NAMALWA (cell line): ENCODE data around the gene ANKRD11.

ENCODE experiments used
- DNase-seq: peaks from one replicate; pipeline ENCODE4 v3.0.0-alpha.2; 2015; ENCODE audit warnings: low spot score

The ANKRD11 gene

DNA sequence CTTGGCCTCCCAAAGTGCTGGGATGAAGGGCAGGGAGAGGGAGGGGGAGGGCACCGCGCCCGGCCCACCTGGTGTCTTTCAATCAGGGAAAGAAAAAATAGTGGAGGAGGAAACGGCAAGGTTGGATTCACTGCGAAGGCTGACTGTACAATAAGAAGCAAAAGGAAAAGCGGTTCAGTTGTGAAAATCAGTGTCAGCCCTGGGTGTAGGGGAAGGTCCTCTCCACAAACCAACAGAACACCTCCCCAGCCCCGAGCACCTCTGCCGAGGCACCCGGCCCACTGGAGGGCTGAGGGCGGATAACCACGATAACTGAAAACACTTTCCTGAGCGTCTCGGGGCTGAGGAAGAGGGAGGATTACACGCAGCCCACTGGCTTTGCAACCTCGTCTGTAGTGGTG lies 16.4 kb upstream of the ANKRD11 start:
- DNase-seq = peak; percentile 19

DNA sequence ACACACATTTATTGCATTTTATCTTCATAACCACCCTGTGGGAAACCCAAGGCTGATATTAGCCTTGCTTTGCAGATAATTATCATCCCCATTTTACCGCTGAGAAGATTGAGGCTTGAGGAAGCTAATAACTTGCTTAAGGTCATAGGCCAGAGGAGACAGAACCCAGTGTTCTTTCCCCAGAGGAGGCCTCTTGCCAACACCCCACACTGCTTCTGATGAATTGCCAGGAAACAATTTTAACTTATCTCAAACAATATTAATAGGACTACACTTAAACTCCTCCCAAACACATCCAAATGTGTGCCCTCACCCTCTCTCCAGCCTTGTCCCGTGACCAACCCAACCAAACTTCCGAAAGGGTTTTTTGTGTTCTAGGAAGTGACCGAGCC lies 15.7 kb upstream of the ANKRD11 start:
- no peak for DNase-seq

DNA sequence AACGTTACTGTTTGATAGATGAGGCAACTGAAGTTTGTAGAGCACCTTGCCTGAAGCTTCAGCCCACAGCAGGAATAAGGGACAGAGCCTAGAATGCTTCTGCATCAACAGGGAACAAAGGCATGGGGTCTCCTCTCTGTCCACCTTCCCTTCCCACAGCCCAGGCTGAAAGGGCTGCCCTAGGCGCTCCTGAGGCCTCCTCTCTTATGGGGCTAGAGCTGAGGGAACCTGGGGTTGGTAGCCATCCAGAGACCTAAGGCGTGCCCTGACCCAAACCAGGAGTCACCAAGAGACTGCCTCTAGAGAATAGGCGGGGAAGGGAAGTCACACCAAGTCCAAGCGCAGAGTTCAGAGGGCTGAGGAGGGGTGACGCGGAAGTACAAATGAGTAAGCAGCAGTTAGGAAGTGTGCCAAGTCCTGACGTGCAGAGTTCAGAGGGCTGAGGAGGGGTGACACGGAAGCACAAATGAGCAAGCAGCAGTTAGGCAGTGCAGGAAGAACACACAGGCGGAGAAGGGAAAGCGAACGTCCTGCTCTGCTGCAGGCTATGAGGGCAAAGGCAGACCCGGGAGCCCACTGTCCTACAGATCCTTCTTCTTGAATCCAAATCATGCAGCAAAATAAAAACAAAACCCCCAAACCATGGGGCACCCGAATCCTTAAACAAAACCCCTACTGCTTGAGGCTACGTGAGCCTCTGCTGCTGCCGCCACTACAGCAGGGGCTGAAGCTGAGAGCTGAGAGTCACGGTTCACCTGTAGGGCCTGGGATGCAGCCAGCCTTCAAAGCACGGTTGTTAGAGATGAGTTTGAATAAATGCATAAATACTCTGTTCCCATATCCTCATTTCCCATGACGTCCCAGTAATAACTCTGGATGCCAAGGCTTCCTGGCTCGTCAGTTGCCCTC lies 15.1 kb upstream of the ANKRD11 start:
- peak; percentile 98 for DNase-seq

DNA sequence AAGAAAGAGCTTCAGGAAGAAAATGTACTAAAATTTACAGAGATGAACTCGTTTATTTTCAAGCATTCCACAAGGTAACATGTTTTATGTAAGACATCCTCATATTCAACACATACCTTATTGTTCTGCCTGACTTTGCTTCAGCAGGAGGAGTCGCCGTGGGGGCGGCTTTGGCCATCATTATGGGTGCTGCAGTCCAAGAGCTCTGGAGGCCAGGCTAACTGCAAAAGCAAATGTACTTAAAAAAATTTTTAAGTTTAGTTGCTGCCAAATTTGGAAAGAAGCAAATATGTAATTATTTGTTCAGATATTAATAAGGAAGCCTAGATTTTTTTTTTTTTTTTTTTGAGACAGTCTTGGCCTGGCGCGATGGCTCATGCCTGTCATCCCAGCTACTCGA lies 13.7 kb upstream of the ANKRD11 start:
- no peak for DNase-seq

DNA sequence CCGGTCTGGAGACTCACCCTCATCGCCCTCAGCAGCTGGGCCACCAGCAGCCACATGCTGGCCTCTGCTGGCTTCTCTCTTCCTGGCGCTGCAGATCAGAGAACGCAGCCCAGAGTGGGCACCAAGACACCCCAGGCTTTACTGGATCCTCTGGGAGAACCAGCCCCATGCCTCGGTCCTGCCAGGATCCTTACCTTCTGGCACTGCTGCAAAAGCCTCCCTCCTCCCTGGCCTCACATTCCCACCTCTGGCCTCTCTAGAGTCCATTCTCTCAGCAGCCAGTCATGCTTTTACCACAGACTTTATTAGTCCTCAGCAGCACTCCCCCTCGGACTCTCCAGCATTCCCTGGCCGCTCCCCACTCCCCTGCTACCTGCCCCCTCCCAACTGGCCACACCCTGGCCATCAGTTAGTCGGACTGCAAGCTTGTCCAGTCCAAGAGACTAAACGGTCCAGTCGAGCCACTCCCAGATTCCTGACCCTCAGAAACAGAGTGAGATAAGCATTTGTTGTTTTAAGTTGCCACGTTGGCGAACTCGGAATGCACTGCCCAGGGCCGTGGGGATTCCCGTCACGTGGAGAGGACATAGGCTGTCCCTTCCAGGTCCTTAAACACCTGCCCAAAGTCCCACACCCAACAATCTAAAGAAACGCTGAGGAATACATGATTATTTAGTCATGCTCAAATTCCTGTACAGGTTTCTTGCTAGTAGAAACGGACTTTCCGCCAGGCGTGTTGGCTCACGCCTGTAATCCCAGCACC lies 11.9 kb upstream of the ANKRD11 start:
- DNase-seq = no peak

DNA sequence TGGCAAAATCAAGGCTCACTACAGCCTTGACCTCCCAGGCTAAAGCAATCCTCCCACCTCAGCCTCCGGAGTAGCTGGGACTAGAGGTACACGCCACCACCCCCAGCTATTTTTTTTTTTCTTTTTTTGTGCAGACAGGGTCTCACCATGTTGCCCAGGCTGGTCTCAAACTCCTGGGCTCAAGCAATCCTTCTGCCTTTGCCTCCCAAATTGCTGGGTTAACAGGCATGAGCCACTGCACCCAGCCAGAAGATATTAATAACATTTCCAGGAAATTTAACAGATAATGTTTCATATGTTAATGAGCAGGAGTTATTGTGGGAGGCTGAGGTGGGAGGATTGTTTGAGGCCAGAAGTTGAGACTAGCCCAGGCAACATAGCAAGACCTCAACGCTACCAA lies 9.4 kb upstream of the ANKRD11 start:
- DNase-seq = no peak

DNA sequence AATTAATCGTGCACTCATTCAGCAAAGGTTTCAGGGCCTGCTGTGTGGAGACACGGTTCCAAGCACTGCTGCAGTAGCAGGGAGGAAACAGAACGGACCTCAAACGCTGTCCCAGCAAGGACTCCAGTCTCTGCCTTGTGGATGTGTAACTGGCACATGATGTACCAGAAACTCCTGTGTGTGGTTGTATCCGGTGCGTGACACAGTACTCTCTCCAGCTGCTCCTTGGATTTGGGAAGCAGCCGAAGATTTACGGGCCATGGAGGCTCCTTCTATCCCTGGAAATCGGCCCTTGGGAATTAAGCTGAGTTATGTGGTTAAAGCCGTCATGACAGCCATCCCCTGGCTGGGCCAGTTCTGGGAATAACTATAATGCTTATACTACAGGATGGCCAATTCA lies 8.5 kb upstream of the ANKRD11 start:
- DNase-seq = no peak

DNA sequence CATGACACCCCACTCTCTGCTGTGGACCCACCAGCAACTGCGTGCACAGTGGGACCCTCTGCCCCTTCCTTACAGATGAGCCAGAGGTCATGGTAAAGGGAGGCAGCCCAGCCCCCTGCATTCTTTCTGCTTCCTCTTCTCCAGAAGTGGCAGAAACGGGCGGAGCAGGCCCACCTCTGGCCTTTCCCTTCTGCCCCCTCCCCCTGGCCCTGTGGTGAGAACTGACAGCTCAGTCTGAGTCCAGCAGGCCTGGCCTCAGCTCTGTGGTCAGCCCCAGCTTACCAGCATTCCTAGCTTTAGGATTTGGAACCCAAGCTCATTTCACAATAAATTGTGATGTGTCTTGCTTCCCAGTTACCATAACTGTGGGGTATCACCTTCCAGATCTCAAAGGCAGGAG lies 4.8 kb upstream of the ANKRD11 start:
- no peak for DNase-seq

DNA sequence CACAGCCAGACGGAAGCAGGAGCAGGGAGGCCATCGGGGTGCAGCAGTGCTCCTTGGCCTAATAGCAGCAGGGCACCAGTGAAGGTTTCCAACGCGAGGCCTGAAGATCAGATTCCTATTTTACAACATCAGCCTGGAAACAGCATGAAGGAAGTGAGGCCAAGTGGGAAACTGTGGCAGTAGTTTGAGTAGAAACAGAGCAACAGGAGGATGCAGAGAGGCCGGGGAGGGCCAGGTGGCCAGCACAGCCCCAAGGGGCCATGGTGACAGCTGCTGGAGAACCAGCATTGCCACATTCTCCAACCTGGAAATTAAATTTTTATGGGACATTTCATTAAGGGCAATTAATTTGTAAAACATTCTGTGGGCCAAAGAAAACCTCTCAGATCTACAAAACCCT lies 3.4 kb upstream of the ANKRD11 start:
- no peak for DNase-seq

DNA sequence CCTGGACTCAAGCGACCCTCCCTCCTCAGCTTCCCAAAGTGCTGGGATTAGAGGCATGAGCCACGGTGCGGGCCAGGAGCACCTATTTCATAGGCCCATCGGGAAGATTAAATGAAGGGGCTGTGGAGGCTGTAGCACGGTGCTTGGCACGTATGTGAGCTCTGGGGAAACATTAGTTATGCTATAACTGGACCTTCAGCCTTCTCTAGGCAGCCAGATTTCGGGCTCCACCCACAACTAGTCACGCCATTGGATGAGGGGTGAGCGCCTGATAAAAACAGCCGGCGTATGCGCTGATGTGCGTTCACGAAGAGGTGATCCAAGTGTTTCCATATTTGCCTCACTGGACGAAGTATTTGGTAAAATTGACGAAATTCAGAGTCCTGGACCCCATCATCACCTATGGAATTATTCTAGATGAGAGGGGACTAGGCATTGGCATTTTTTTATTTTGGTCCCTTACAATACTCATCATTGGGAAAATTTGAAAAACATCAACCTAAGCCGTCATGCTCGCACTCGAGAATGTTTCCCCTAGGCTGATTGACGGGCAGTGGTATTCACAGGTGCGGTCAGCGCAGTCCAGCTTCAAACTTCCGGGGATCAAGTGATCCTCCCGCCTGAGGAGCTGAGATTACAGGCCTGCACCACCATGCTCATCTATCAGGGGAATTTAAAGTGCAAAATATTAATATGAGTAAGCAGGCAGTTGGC lies 1.8 kb upstream of the ANKRD11 start:
- no peak for DNase-seq

DNA sequence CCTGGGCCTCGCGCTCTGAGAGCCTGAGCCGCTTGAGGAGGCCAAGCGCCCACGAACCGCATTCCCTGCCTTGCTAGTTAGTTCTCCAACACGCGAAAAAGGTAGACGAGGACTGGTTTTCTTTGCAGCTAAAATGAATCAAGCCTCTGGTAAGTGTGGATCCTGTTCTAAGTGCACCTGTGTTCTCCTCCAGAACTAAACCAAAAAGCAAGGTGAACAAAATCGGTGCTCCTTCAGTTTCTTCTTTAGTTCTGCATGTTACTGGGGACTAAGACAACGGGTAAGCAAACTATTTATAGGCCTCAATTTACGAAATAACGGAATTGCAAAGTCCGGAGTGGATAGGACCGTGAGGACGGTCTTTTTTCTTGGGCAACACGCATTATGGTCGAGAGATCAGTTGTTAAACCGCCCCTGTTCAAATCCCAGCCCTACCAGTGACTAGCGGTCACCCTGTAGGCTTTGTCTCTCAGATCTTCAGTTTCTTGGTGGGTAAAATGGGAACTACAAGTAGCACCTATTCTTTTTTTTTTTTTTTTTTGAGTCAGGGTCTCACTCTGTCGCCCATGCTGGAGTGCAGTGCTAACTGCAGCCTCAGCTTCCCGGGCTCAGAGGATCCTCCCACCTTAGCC lies 993 bp upstream of the ANKRD11 start:
- peak; percentile 83 for DNase-seq

DNA sequence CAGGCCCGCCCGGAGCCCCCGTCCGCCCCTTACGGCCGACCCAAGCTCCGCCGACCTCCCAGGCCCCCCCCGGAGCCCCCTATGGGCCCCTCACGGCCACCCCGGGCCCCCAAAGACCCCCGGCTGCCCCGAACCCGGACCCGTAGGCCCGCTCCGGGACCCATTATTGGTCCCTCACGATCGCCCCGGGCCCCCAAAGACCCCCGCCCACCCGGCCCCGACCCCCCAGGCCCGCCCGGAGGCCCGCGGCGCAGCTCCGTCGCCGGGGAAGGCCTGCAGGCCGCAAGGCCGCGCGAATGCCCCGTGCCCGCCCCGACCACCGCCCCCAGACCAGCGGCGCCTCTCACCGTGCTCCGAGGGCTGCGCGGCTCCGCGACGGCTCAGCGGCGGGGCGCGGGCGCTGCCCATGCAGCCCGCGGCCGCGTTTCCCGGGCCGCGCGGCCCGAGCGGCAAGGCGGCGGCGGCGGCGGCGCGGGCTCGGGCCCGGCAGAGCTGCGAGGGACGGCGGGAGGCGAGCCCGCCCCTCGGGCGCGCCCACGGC lies 393 bp downstream of the ANKRD11 start:
- no peak for DNase-seq

DNA sequence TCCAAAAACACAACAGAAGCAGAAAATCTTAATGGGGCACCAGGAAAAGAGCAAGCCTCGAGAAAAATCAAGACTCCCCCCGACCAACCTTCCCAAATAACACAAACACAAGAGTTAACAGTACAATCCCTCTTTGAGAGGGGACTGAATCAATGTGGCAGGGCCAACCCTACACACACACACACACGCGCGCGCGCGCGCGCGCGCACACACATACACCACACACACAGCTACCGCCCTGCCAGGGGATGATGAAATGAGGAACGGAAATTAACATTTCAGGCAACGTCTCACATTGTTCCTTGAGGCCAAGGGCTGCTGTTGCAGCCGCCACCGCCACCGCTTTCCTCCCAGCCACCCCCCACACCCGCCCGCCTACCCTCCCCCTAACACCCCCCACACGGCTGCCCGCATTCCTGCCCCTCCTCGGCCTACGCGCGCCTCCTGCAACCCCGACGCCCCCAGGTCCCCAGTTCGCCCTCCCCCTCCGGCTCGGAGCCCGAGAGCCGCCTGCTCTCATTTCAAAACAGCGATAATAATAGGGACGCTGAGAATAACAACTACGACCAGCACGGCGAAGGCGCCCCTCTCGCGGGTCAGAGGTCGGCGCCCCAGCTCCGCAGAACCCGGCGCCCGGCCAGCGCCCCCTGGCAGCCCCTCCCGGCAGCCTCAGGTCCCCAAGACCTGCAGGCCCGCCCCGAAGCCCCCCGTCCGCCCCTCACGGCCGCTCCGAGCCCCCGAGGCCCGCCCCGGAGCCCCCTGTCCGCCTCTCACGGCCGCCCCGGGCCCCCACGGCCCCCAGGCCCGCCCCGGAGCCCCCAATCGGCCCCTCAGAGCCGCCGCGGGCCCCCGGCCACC lies 1.1 kb downstream of the ANKRD11 start:
- peak; percentile 98 for DNase-seq

DNA sequence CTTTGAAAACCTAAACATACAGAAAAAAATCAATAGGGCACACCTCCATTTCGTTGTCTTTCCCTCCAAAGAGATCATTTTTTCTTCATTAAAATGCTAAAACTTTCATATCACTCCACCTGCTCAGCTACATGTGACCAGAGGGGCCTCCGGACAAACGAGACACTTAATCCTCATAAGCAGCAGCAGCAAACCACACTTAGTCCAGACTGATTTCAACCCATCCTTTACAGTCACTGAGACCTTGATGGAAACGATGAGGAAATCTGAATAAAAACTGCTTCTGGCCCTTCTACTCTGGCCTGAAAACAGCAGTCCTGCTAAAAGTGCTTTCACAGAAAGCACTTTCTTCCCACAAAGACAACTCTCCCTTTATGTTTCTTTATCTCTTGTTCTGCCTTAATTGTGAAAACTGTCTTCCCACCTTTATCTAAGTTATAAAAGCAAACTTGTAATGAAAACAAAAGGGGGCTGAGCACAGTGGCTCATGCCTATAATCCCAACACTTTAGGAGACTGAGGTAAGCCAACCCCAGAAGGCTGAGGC lies 4.6 kb downstream of the ANKRD11 start:
- peak; percentile 34 for DNase-seq

DNA sequence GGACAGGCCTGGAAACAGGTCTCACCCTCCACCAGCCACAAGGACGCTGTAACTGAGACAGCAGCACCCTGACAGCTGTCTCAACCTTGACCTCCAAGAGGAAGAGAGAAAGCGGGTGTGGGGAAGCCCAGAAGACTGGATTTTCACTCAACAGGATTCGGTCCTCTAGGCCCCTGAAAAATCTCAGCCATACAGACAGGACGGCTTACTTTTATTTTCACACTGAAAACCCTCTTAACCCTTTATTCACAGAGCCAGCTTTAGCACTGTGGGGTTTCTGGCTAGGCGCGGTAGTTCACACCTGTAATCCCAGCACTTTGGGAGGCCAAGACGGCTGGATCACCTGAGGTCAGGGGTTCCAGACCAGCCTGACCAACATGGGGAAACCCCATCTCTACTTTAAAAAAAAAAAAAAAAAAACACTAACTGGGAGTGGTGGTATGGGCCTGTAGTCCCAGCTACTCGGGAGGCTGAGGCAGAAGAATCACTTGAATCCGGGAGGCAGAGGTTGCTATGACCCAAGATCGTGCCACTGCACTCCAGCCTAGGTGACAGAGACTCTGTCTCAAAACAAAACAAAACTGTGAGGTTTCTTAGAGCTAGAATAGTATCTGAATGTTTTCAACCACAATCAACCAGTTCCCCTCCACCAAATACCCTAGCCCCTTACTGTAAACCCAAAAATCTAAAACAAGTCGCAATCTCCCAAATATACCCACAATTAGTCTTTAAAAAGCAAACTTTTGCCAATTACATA lies 5.3 kb downstream of the ANKRD11 start:
- peak; percentile 57 for DNase-seq

DNA sequence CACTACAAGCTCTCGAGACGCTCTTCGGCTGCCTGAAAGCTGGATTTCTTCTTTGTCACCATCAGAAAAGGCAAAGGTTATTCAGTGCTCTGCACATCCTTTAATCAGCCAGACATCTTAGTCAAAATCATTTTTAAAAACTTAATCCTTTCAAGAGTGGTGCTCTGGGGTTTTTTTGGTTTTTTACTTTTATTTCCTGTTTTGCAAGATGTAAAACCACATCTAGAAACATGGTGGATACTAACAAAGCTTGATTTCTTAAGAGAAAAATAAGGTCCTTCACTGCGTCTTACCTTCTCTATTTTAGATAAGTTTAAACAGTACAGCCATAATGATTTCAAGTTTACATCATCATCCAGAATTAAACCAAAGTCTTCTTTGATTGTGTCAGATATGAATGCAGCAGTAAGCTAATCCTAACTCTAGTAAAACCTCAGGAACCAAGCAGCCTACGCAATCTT lies 6.3 kb downstream of the ANKRD11 start:
- no peak for DNase-seq

DNA sequence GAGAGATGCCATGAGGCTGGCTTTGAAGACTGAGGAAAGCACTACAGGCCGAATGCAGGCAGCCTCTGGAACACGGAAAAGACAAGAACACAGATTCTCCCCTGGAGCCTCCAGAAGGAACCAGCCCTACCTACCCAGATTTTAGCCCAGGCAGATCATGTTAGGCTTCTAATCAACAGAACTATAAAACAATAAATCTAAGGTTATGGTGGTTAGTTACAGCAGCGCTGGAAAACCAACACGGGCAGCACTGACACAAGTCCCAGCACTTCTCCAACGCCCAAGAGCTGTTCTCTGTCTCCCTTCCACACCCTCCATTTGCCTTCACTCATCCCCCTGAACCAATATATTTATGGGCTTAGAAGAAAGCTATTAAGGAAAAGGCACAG lies 7.5 kb downstream of the ANKRD11 start:
- no peak for DNase-seq

DNA sequence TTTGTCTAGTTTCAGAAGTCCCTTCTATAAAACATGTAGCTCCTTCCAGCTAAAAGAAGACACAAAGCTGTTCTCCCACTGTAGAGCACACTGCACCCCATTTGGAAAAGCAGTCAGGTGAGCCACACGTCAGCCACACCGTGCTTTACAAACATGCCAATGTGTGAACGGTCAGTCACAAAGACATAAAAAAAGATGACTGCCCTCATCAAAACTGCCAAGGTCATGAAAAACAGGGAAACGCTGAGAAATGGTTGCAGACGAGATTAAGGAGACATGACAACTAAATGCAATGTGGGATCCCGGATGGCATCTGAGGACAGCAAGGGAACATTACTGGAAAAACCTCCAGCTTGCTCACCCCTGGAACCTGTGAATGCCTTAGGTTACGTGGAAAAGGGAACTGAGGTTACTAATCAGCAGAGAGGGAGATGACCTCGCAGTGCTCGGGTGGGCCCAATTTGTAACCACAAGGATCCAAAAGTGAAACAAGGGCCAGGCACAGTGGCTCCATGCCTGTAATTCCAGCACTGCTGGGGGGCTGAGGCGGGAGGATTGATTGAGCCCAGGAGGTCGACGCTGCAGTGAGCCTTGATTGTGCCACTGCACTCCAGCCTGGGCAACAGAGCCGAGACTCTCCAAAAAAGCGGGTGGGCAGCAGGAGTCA lies 8.1 kb downstream of the ANKRD11 start:
- DNase-seq = no peak

DNA sequence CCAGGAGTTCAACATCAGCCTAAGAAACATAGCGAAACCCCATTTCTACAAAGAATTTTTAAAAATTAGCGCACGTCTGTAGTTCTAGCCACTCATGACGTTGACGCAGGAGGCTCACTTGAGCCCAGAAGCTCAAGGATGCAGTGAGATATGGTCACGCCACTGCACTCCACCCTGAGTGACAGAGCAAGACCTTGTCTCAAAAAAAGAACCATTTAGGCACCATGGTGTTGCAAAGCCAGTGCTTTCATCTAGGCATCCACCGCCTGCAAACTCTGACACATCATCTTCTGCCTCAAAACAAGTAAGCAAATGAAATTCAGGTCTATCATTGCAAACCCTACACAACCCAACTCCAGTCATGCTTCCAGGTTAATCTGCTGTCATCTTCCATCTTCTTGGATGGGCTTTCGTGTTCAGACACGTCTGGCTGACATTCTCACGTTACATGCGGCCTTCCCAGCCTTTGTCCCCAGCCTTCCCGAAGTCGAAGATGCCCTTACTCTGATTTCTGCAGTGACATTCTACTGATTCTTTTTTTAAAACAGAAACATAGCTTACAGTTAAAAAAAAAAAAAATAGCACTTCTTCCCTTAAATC lies 8.9 kb downstream of the ANKRD11 start:
- no peak for DNase-seq
